HCT116 (cell line): Measurements from ENCODE around the gene ZBTB7C. TPM values are rescaled to one million over a fixed set of nuclear protein-coding genes. Genes with fewer than 3 reads are reported as not detected.

ENCODE experiments used
- ATAC-seq: fragments of 200-7000 bp; cut with Tn5 transposase; 2 replicates; pipeline ENCODE4 v1.9.1; 2020; ENCODE audit warnings: mild to moderate bottlenecking, moderate library complexity
- BruUV-seq: library from RNA; stranded (reverse); fragments of 400-500 nt; replicated peaks from 2 replicates; lab custom pipeline; 2021; lab: Mats Ljungman, UMichigan
- CTCF ChIA-PET: fragments of 300-600 bp; sonication (Branson Sonifier 250); formaldehyde crosslinking; loops from one replicate; lab custom pipeline; 2021; ENCODE audit warnings: antibody characterized with exemption; lab: Charles Lee
- POLR2A ChIA-PET: fragments of 300-600, 350-600 bp; sonication (Branson Sonifier 250); formaldehyde crosslinking; loops from one replicate; lab custom pipeline; 2021; ENCODE audit warnings: antibody characterized with exemption; lab: Charles Lee
- RAD21 ChIA-PET, 2 experiments: fragments of 300-600 bp; sonication (Branson Sonifier 250); formaldehyde crosslinking; loops; one replicate each; lab custom pipeline; 2023; ENCODE audit warnings: low total read pairs in 2 of 2; ENCODE audit not compliant: uncharacterized antibody in 2 of 2, unreplicated experiment in 2 of 2, low non-redundant PET in 1 of 2; lab: Charles Lee
- DNase-seq: peaks from one replicate; pipeline ENCODE4 v3.0.0-alpha.2; 2010; ENCODE audit warnings: low read depth, low spot score
- H2AFZ ChIP-seq: fragments of 200-600 bp; shearing (Covaris generic), sonication (generic); 2 replicates; pipeline ENCODE4 v1.6.1; 2017; ENCODE audit warnings: low read depth, mixed run types, mixed read lengths, antibody characterized with exemption, low read length; ENCODE audit not compliant: poor library complexity, severe bottlenecking
- H3K27ac ChIP-seq: 2 replicates; pipeline ENCODE4 v1.5.1; 2012; ENCODE audit warnings: low read depth, low read length
- H3K27me3 ChIP-seq: fragments of 200-600 bp; sonication (generic); 2 replicates; pipeline ENCODE4 v1.6.1; 2016; ENCODE audit warnings: mixed run types, low read length, mixed read lengths; ENCODE audit not compliant: insufficient read depth
- H3K36me3 ChIP-seq, 2 experiments: fragments of 200-500 bp in 1 of 2; fragments of 200-600 bp in 1 of 2; sonication (Bioruptor generic) in 1 of 2; sonication (generic) in 1 of 2; 2 replicates each; pipeline versions ENCODE4 v1.5.1 to v1.6.1; 2014 to 2016; ENCODE audit warnings: low read length in 2 of 2, inconsistent platforms in 1 of 2, mixed read lengths in 1 of 2, mixed run types in 1 of 2; ENCODE audit not compliant: insufficient read depth in 2 of 2, control insufficient read depth in 1 of 2
- H3K4me1 ChIP-seq, 2 experiments: fragments of 200-600 bp in 1 of 2; sonication (generic) in 1 of 2; 2 replicates each; pipeline versions ENCODE4 v1.5.1 to v1.6.1; 2012 to 2017; ENCODE audit warnings: low read length in 2 of 2, inconsistent platforms in 1 of 2, mild to moderate bottlenecking in 1 of 2, mixed read lengths in 1 of 2, mixed run types in 1 of 2, moderate library complexity in 1 of 2; ENCODE audit not compliant: insufficient read depth in 2 of 2, control insufficient read depth in 1 of 2
- H3K4me2 ChIP-seq: fragments of 200-600 bp; sonication (generic); 2 replicates; pipeline ENCODE4 v1.6.1; 2017; ENCODE audit warnings: mixed run types, low read length, mixed read lengths
- H3K4me3 ChIP-seq, 2 experiments: fragments of 200-600 bp in 1 of 2; sonication (generic) in 1 of 2; replicated peaks in 1 of 2; 2 replicates each; pipeline ENCODE4 v1.5.1; 2011 to 2016; ENCODE audit warnings: low read length in 2 of 2, control low read depth in 1 of 2, low read depth in 1 of 2, mild to moderate bottlenecking in 1 of 2, mixed read lengths in 1 of 2, mixed run types in 1 of 2
- H3K79me2 ChIP-seq: fragments of 200-600 bp; sonication (generic); 2 replicates; pipeline ENCODE4 v1.6.1; 2017; ENCODE audit warnings: mild to moderate bottlenecking, mixed run types, low read length, moderate library complexity, mixed read lengths; ENCODE audit not compliant: insufficient read depth
- H3K9ac ChIP-seq: fragments of 200-600 bp; sonication (generic); 2 replicates; pipeline ENCODE4 v1.6.1; 2016; ENCODE audit warnings: low read length, mixed read lengths
- H3K9me2 ChIP-seq: fragments of 200-600 bp; sonication (generic), shearing (Covaris generic); 2 replicates; pipeline ENCODE4 v1.6.1; 2017; ENCODE audit warnings: mixed run types, mild to moderate bottlenecking, moderate library complexity; ENCODE audit not compliant: insufficient read depth
- H3K9me3 ChIP-seq, 2 experiments: fragments of 200-500 bp in 1 of 2; fragments of 200-600 bp in 1 of 2; sonication (Bioruptor generic) in 1 of 2; sonication (generic) in 1 of 2; 2 replicates each; pipeline ENCODE4 v1.6.1; 2014 to 2017; ENCODE audit warnings: low read length in 2 of 2, mixed read lengths in 2 of 2, inconsistent platforms in 1 of 2, low read depth in 1 of 2, mild to moderate bottlenecking in 1 of 2, mixed run types in 1 of 2, moderate library complexity in 1 of 2; ENCODE audit not compliant: control insufficient read depth in 1 of 2, insufficient read depth in 1 of 2
- H4K20me1 ChIP-seq: fragments of 200-600 bp; sonication (generic), shearing (Covaris generic); 2 replicates; pipeline ENCODE4 v1.6.1; 2017; ENCODE audit warnings: mixed run types, mild to moderate bottlenecking, moderate library complexity; ENCODE audit not compliant: insufficient read depth
- ATF3 ChIP-seq: IDR thresholded peaks from 2 replicates; pipeline ENCODE4 v1.6.1; 2012
- CEBPB ChIP-seq: IDR thresholded peaks from 2 replicates; pipeline ENCODE4 v1.6.1; 2012; ENCODE audit warnings: low read depth
- CTCF ChIP-seq, 3 experiments: fragments of 200-600 bp in 1 of 3; sonication (generic) in 1 of 3; IDR thresholded peaks in 2 of 3; conservative IDR thresholded peaks in 1 of 3; 2 replicates each; pipeline ENCODE4 v1.5.1; 2012 to 2017; ENCODE audit warnings: low read depth in 2 of 3, low read length in 2 of 3, antibody characterized with exemption in 1 of 3, borderline replicate concordance in 1 of 3, control low read depth in 1 of 3, mild to moderate bottlenecking in 1 of 3, mixed read lengths in 1 of 3, mixed run types in 1 of 3, moderate library complexity in 1 of 3; ENCODE audit not compliant: insufficient read depth in 1 of 3
- EGR1 ChIP-seq: IDR thresholded peaks from 2 replicates; pipeline ENCODE4 v1.6.1; 2012; ENCODE audit warnings: low read depth
- EZH2phosphoT487 ChIP-seq: fragments of 200-600 bp; IDR thresholded peaks from 2 replicates; pipeline ENCODE4 v1.6.1; 2018; ENCODE audit warnings: antibody characterized with exemption, borderline replicate concordance
- FOSL1 ChIP-seq: IDR thresholded peaks from 2 replicates; pipeline ENCODE4 v1.6.1; 2012; ENCODE audit warnings: low read depth
- JUND ChIP-seq: IDR thresholded peaks from 2 replicates; pipeline ENCODE4 v1.6.1; 2012
- MAX ChIP-seq: IDR thresholded peaks from 2 replicates; pipeline ENCODE4 v1.6.1; 2012
- POLR2A ChIP-seq: IDR thresholded peaks from 2 replicates; pipeline ENCODE4 v1.7.0; 2011; ENCODE audit warnings: borderline replicate concordance; ENCODE audit not compliant: insufficient read depth, insufficient read length; ENCODE audit errors: extremely low read depth
- POLR2AphosphoS5 ChIP-seq: IDR thresholded peaks from 2 replicates; pipeline ENCODE4 v1.6.1; 2011; ENCODE audit warnings: mild to moderate bottlenecking, low read depth, low read length, moderate library complexity
- RAD21 ChIP-seq: IDR thresholded peaks from 2 replicates; pipeline ENCODE4 v1.6.1; 2012; ENCODE audit warnings: low read depth, mild to moderate bottlenecking
- SIN3A ChIP-seq: IDR thresholded peaks from 2 replicates; pipeline ENCODE4 v1.6.1; 2012; ENCODE audit warnings: low read depth
- SP1 ChIP-seq: IDR thresholded peaks from 2 replicates; pipeline ENCODE4 v1.6.1; 2012; ENCODE audit warnings: low read depth
- SRF ChIP-seq: IDR thresholded peaks from 2 replicates; pipeline ENCODE4 v1.6.1; 2012; ENCODE audit warnings: low read depth
- TCF7L2 ChIP-seq: IDR thresholded peaks from 2 replicates; pipeline ENCODE4 v1.7.0; 2011; ENCODE audit warnings: borderline replicate concordance, inconsistent platforms; ENCODE audit not compliant: insufficient read depth, insufficient read length; ENCODE audit errors: extremely low read depth
- YY1 ChIP-seq: IDR thresholded peaks from 2 replicates; pipeline ENCODE4 v1.6.1; 2011; ENCODE audit warnings: low read length, low read depth, moderate library complexity, mild to moderate bottlenecking; ENCODE audit not compliant: insufficient replicate concordance; ENCODE audit errors: extremely low read depth
- ZFX ChIP-seq: fragments of 450-650 bp; IDR thresholded peaks from 2 replicates; pipeline ENCODE4 v1.6.1; 2017
- ZNF274 ChIP-seq: fragments of 200-500 bp; sonication (Bioruptor generic); IDR thresholded peaks from 2 replicates; pipeline ENCODE4 v1.6.1; 2014; ENCODE audit warnings: mild to moderate bottlenecking, low read depth, low read length, inconsistent platforms
- intact Hi-C: fragments of 100-400 bp; cut with micrococcal nuclease; formaldehyde crosslinking; loops from 2 replicates; pipeline ENCODE4 v1.10.0; 2022
- total RNA-seq: library from RNA; stranded (reverse); gene quantifications from one replicate; pipeline ENCODE4 v1.2.1, GENCODE V29; 2021; ENCODE audit not compliant: unreplicated experiment

ZBTB7C gene
- total RNA-seq, 1 experiment from 2014 or later = 0.37 TPM

- no peak overlapping the region for H3K27ac ChIP-seq
- TF ChIP-seq CEBPB (no peak), CTCF (IDR thresholded peaks at IDR 0.05 in 2 of 3, conservative IDR thresholded peaks at IDR 0.05 in 1 of 3; ENCODE audit: borderline replicate concordance in 1 of 3, insufficient read depth in 1 of 3, low read depth in 2 of 3, low read length in 2 of 3) (no peak), JUND (no peak)
- TF ChIP-seq, all 23 proteins: peak for 0
- ATAC-seq = no peak
- Histone ChIP-seq H3K9me3 (no peaks in the 10 kb centered on the region), H3K4me1 (no peaks in the 10 kb centered on the region), H4K20me1 (no peaks in the 10 kb centered on the region), H3K9me2 (no peaks in the 10 kb centered on the region), H3K4me2 (no peak overlapping the region), H3K79me2 (no peaks in the 10 kb centered on the region), H2AFZ (no peak overlapping the region), H3K36me3 (no peaks in the 10 kb centered on the region), H3K27me3 (peaks cover 11% of the 10 kb centered on the region; the same call in 1 of the 2 replicates), H3K9ac (no peak overlapping the region), H3K4me3 (no peak overlapping the region)
- intact Hi-C loops = no loop called here
- no TSS peak for BruUV-seq
- no peak for DNase-seq
- RAD21 ChIA-PET = no interaction called here
- CTCF ChIA-PET = no interaction called here
- POLR2A ChIA-PET = no interaction called here
Observed at GRCh38 chr18:48397021-48397420, 12.2 kb downstream of the ZBTB7C start.

- ChIA-PET CTCF (no interaction called here), POLR2A (no interaction called here), RAD21 (no interaction called here)
- Histone ChIP-seq H2AFZ (no peak overlapping the region), H3K4me3 (no peak overlapping the region), H3K36me3 (no peaks in the 10 kb centered on the region), H3K79me2 (no peaks in the 10 kb centered on the region), H3K4me2 (no peak overlapping the region), H3K27ac (no peak overlapping the region), H3K4me1 (no peaks in the 10 kb centered on the region), H3K9me2 (no peaks in the 10 kb centered on the region), H3K27me3 (peaks cover 11% of the 10 kb centered on the region; the same call in 1 of the 2 replicates), H4K20me1 (no peaks in the 10 kb centered on the region), H3K9ac (no peak overlapping the region), H3K9me3 (no peaks in the 10 kb centered on the region)
- intact Hi-C loops = no loop called here
- ATAC-seq = no peak
- DNase-seq = no peak
- BruUV-seq = no TSS peak
- TF ChIP-seq YY1 = no peak
- no peak for TF ChIP-seq POLR2A
- no peak for TF ChIP-seq EGR1
- TF ChIP-seq SIN3A = no peak
- TF ChIP-seq SP1 = no peak
- no peak for TF ChIP-seq CEBPB
- no peak for TF ChIP-seq ZNF274
- TF ChIP-seq ATF3 = no peak
- TF ChIP-seq EZH2phosphoT487 = no peak
- no peak for TF ChIP-seq SRF
- no peak for TF ChIP-seq JUND
- no peak for TF ChIP-seq POLR2AphosphoS5
- TF ChIP-seq RAD21 = no peak
- no peak for TF ChIP-seq FOSL1
- no peak for TF ChIP-seq TCF7L2
- no peak for TF ChIP-seq ZFX
- TF ChIP-seq CTCF (IDR thresholded peaks at IDR 0.05 in 2 of 3, conservative IDR thresholded peaks at IDR 0.05 in 1 of 3; ENCODE audit: borderline replicate concordance in 1 of 3, insufficient read depth in 1 of 3, low read depth in 2 of 3, low read length in 2 of 3) = no peak
- no peak for TF ChIP-seq MAX
Observed at GRCh38 chr18:48396561-48396960, 12.6 kb downstream of the ZBTB7C start.
